COLO668 (cell line): Measurements from ENCODE around the gene KRTAP3-2.

Source experiments
- DNase-seq: peaks from one replicate; lab custom pipeline; 2025; ENCODE audit not compliant: unreplicated experiment; lab: John Stamatoyannopoulos, UW

Gene KRTAP3-2

GRCh38 chr17:40974366-40974765, 25.3 kb downstream of the KRTAP3-2 start:
- DNase-seq: no peak

- DNase-seq: no peak
Measured at GRCh38 chr17:40967582-40967981, 32.1 kb downstream of the KRTAP3-2 start.

GRCh38 chr17:40966848-40967247, 32.9 kb downstream of the KRTAP3-2 start, which contains the start of gene KRT39:
Gene KRT39 (minus strand): TSS chr17:40966948. CDS start chr17:40966856, 92 bp downstream.
- DNase-seq: no peak

GRCh38 chr17:40963838-40964237, 35.9 kb downstream of the KRTAP3-2 start:
- DNase-seq: no peak

- no peak for DNase-seq
Measured at GRCh38 chr17:40962059-40962561, 37.6 kb downstream of the KRTAP3-2 start.

- DNase-seq: no peak
Measured at GRCh38 chr17:40961591-40961990, 38.1 kb downstream of the KRTAP3-2 start.

GRCh38 chr17:40960144-40960543, 39.6 kb downstream of the KRTAP3-2 start:
- no peak for DNase-seq

DNA sequence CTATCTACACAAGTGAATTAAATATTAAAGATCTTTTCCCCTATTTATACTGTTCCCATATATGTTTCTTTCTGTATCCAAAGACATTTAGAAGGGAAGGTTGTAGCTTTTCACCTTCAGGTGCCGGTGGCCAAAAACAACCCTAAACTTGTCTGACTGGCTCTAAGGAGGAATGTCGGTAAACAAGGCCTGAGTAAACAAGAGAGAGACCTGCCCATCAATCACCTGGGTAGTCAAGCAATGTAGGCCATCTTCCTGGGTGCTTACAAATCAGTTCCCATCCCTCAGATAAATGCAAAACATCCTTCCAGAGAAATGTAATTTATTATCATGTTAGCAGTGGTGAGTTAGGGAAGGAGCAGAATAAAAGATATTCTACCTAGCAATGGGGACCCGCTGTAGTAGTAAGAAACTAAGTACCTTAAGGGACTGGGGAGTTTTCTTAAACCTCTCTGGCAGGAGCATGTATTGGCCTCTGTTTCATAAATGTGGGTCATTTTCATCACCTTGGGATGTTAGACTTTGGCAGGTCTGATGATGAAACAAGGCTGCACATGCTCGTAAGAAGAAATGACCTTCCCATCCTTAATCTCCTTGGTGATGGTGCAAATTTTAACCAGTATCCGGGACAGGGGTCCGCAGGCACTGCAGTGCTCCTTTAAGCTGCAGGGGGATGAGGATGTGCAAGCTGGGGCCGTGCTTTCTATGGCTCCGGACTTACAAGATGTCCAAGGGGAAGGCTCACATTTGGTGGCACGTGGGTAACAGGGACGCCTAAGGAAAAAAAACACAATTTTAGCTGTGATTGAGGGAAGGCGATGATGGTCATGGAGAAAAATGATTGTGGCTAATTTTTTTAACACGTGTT, 41.4 kb downstream of the KRTAP3-2 start:
- DNase-seq: peak; percentile 2

DNA sequence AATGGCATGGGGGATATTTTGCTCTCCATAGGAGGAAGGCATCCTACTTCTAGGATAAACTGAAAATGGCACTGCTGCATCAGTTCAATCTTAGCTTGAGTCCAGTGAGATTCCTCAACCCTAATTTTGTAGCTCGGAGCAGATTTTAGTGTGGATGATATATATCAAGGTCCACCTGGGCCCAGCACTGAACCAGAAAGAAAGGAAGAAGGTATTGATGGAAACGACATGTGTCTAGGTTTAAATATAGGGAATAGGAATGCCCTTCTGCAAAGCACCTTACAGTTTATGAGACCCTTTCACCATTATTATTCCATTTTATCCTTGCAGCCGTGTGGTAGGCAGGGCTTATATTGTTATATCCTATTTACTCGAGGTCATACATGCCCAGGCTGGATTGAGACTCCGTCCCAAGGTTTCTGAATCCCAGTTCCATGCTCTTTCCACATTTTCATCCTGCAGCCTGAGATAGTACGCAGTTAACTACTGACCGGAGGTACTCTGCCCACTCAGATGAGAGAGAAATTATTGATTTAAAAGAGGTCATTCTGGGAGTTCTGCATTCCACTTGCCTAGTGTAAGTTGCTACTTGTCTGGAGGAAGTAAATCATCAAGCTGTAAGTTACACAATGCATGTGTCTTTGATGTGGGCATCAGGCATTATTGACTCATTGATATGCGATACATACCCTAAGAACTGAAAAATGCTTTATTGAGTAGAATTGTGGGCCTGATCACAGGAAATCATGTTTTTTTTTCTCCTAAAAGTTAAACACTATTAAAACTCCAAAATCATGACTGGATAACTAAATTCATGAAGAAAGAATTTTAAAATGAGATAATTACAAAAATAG, 43.1 kb downstream of the KRTAP3-2 start:
- no peak for DNase-seq

DNA sequence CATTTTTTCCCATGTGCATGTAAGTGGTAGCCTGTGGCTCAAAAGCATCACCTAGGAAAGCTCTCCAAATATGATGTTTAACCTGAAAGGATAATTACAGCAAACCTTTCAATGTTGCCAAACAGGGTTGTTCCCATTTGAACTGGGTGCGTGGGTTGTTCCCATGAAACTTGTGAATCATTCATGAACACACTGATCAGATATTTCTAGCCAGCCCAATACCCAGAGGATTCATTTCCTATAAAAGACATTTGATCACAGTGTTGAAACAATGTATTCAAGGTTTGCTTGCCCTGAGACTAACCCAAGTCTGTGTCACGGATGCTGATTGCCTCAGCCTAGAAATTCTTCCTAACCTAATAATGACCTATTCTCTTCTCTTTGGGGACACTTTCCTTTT, 45.8 kb downstream of the KRTAP3-2 start:
- DNase-seq: no peak

DNA sequence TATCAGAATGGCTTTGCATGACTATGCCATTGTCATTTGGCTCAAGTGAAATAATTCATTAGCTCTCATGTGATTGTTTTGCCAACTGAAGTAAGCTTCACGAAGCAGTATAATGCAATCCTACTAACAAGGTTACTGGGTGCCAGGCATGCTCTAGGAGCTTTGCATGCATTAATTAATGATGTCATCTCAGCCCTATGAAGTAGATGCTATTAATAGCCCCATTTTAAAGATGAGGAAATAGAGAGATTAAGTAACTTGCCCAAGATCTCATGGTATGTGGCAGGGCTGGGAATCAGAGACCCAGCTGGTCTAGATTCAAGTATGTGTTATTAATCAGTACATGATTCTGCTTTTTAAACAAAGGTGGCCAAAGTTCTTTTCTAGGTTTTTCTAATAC, 47.0 kb downstream of the KRTAP3-2 start:
- DNase-seq: no peak

DNA sequence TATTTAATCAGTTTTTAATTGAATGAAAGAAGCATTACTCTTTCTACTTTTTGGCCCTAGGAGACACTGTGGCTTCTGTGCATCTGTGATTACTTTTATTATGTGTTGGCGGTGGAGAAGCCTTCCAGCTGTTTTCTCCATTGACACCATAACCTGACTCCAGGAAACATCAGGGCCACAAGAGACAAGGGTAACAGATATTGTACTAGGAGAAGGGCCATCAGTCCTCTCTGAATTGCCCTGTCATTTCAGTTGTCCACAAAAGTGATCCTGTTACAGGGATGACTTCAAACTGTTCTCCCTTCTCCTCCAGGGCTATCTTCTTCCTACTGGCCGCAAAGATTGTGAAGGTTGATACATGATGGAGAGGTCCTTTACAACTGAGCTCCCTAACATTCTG, 47.6 kb downstream of the KRTAP3-2 start:
- DNase-seq: no peak

DNA sequence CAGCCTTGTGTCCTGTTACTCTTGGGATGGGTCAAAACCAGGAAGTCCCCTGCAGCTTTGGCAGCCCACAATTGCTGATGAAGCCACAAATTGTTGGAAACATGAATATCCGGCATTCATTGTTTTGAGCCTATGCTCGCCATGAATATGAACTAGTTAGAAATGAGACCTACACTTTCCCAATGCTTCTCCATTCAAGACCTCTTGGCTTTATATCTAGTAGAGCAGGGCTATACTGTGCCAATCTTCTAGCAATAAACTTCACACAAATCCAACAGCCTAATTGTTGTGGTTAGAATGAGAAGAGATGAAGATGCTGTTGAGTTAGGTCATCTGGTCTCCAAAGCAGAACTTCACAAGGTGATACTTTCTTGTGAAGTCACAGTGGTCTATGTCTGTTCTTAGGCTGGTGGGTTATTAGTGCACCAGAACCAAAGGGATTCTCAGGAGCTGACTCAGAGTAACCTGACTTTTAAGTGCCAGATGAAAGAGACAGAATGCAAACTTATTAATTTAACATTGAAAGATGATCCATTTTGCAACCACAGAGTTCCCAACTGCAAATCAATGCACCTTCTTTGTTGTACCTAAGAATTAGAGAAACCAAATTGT, 48.6 kb downstream of the KRTAP3-2 start:
- no peak for DNase-seq

DNA sequence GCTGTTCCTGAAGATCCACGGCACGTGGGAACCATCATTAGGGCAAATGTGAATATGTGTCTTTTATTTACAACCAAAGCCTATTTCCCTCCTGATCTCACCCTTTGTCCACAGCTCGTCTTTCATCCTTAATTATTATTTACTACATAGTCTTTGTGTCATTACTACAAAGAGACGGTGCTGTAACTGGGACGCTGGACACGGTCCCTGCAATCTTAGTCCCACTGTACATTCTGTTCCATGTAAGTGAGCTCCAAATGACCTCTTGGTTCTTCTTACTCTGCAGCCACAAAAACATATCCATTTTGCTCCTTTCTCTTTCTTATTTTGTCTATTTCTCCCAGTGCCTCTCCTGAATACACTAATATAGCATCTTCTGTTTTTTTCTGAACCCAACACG, 49.5 kb downstream of the KRTAP3-2 start:
- DNase-seq: no peak

GRCh38 chr17:40949418-40949817, 50.3 kb downstream of the KRTAP3-2 start:
- peak; percentile 2 for DNase-seq
